ENCODE results near the gene ZNF423.

Gene ZNF423

GRCh38 chr16:49554681-49555080, 301.2 kb downstream of the ZNF423 start:
- H3K27me3 ChIP-seq (ENCODE audit: control insufficient read depth in 1 of 2, insufficient read depth in 2 of 2, low read length in 2 of 2) = no peaks in the 10 kb centered on the region
- H3K27ac ChIP-seq (ENCODE audit: low read depth, low read length) = no peak overlapping the region
- H3K9me3 ChIP-seq (ENCODE audit: control insufficient read depth in 1 of 2, low read length in 2 of 2) = no peaks in the 10 kb centered on the region
- no peak overlapping the region for H3K9ac ChIP-seq (ENCODE audit: low read depth in 1 of 2, low read length in 2 of 2)
- H3K4me1 ChIP-seq (ENCODE audit: control insufficient read depth in 1 of 2, insufficient read depth in 2 of 2, low read length in 2 of 2) = no peaks in the 10 kb centered on the region
- no peak overlapping the region for H3K4me3 ChIP-seq (ENCODE audit: low read depth in 1 of 2, low read length in 2 of 2)
- H3K36me3 ChIP-seq (ENCODE audit: control insufficient read depth in 1 of 2, insufficient read depth in 2 of 2, low read length in 2 of 2) = no peaks in the 10 kb centered on the region

GRCh38 chr16:49552313-49552928, 303.5 kb downstream of the ZNF423 start:
- no peaks in the 10 kb centered on the region for H3K36me3 ChIP-seq (ENCODE audit: control insufficient read depth in 1 of 2, insufficient read depth in 2 of 2, low read length in 2 of 2)
- no peak overlapping the region for H3K4me3 ChIP-seq (ENCODE audit: low read depth in 1 of 2, low read length in 2 of 2)
- H3K9ac ChIP-seq (ENCODE audit: low read depth in 1 of 2, low read length in 2 of 2) = no peak overlapping the region
- peaks cover 0 to 3% of the 10 kb centered on the region in 2 donors for H3K27me3 ChIP-seq (ENCODE audit: control insufficient read depth in 1 of 2, insufficient read depth in 2 of 2, low read length in 2 of 2)
- no peak overlapping the region for H3K27ac ChIP-seq (ENCODE audit: low read depth, low read length)
- no peaks in the 10 kb centered on the region for H3K9me3 ChIP-seq (ENCODE audit: control insufficient read depth in 1 of 2, low read length in 2 of 2)
- no peaks in the 10 kb centered on the region for H3K4me1 ChIP-seq (ENCODE audit: control insufficient read depth in 1 of 2, insufficient read depth in 2 of 2, low read length in 2 of 2)

GRCh38 chr16:49550666-49551065, 305.2 kb downstream of the ZNF423 start:
- Histone ChIP-seq H3K4me1 (ENCODE audit: control insufficient read depth in 1 of 2, insufficient read depth in 2 of 2, low read length in 2 of 2) (no peaks in the 10 kb centered on the region), H3K27me3 (ENCODE audit: control insufficient read depth in 1 of 2, insufficient read depth in 2 of 2, low read length in 2 of 2) (peaks cover 0 to 3% of the 10 kb centered on the region in 2 donors), H3K4me3 (ENCODE audit: low read depth in 1 of 2, low read length in 2 of 2) (no peak overlapping the region), H3K9ac (ENCODE audit: low read depth in 1 of 2, low read length in 2 of 2) (no peak overlapping the region), H3K9me3 (ENCODE audit: control insufficient read depth in 1 of 2, low read length in 2 of 2) (no peaks in the 10 kb centered on the region), H3K27ac (ENCODE audit: low read depth, low read length) (no peak overlapping the region), H3K36me3 (ENCODE audit: control insufficient read depth in 1 of 2, insufficient read depth in 2 of 2, low read length in 2 of 2) (no peaks in the 10 kb centered on the region)

- Histone ChIP-seq H3K4me1 (ENCODE audit: control insufficient read depth in 1 of 2, insufficient read depth in 2 of 2, low read length in 2 of 2) (no peaks in the 10 kb centered on the region), H3K9ac (ENCODE audit: low read depth in 1 of 2, low read length in 2 of 2) (no peak overlapping the region), H3K27ac (ENCODE audit: low read depth, low read length) (no peak overlapping the region), H3K27me3 (ENCODE audit: control insufficient read depth in 1 of 2, insufficient read depth in 2 of 2, low read length in 2 of 2) (peaks cover 0 to 3% of the 10 kb centered on the region in 2 donors), H3K36me3 (ENCODE audit: control insufficient read depth in 1 of 2, insufficient read depth in 2 of 2, low read length in 2 of 2) (no peaks in the 10 kb centered on the region), H3K4me3 (ENCODE audit: low read depth in 1 of 2, low read length in 2 of 2) (no peak overlapping the region), H3K9me3 (ENCODE audit: control insufficient read depth in 1 of 2, low read length in 2 of 2) (no peaks in the 10 kb centered on the region)
Observed at GRCh38 chr16:49550140-49550539, 305.8 kb downstream of the ZNF423 start.

GRCh38 chr16:49548325-49548970, 307.5 kb downstream of the ZNF423 start:
- Histone ChIP-seq H3K36me3 (ENCODE audit: control insufficient read depth in 1 of 2, insufficient read depth in 2 of 2, low read length in 2 of 2) (no peaks in the 10 kb centered on the region), H3K27me3 (ENCODE audit: control insufficient read depth in 1 of 2, insufficient read depth in 2 of 2, low read length in 2 of 2) (peaks cover 0 to 3% of the 10 kb centered on the region in 2 donors), H3K9me3 (ENCODE audit: control insufficient read depth in 1 of 2, low read length in 2 of 2) (no peaks in the 10 kb centered on the region), H3K27ac (ENCODE audit: low read depth, low read length) (no peak overlapping the region), H3K4me3 (ENCODE audit: low read depth in 1 of 2, low read length in 2 of 2) (no peak overlapping the region), H3K9ac (ENCODE audit: low read depth in 1 of 2, low read length in 2 of 2) (no peak overlapping the region), H3K4me1 (ENCODE audit: control insufficient read depth in 1 of 2, insufficient read depth in 2 of 2, low read length in 2 of 2) (no peaks in the 10 kb centered on the region)

- no peak overlapping the region for H3K9ac ChIP-seq (ENCODE audit: low read depth in 1 of 2, low read length in 2 of 2)
- H3K27me3 ChIP-seq (ENCODE audit: control insufficient read depth in 1 of 2, insufficient read depth in 2 of 2, low read length in 2 of 2) = peaks cover 0 to 3% of the 10 kb centered on the region in 2 donors
- no peak overlapping the region for H3K4me3 ChIP-seq (ENCODE audit: low read depth in 1 of 2, low read length in 2 of 2)
- H3K9me3 ChIP-seq (ENCODE audit: control insufficient read depth in 1 of 2, low read length in 2 of 2) = no peaks in the 10 kb centered on the region
- H3K4me1 ChIP-seq (ENCODE audit: control insufficient read depth in 1 of 2, insufficient read depth in 2 of 2, low read length in 2 of 2) = no peaks in the 10 kb centered on the region
- no peak overlapping the region for H3K27ac ChIP-seq (ENCODE audit: low read depth, low read length)
- no peaks in the 10 kb centered on the region for H3K36me3 ChIP-seq (ENCODE audit: control insufficient read depth in 1 of 2, insufficient read depth in 2 of 2, low read length in 2 of 2)
Observed at GRCh38 chr16:49547448-49547847, 308.5 kb downstream of the ZNF423 start.

GRCh38 chr16:49546735-49547134, 309.2 kb downstream of the ZNF423 start:
- Histone ChIP-seq H3K4me3 (ENCODE audit: low read depth in 1 of 2, low read length in 2 of 2) (no peak overlapping the region), H3K9ac (ENCODE audit: low read depth in 1 of 2, low read length in 2 of 2) (no peak overlapping the region), H3K27me3 (ENCODE audit: control insufficient read depth in 1 of 2, insufficient read depth in 2 of 2, low read length in 2 of 2) (peaks cover 0 to 3% of the 10 kb centered on the region in 2 donors), H3K9me3 (ENCODE audit: control insufficient read depth in 1 of 2, low read length in 2 of 2) (no peaks in the 10 kb centered on the region), H3K4me1 (ENCODE audit: control insufficient read depth in 1 of 2, insufficient read depth in 2 of 2, low read length in 2 of 2) (no peaks in the 10 kb centered on the region), H3K36me3 (ENCODE audit: control insufficient read depth in 1 of 2, insufficient read depth in 2 of 2, low read length in 2 of 2) (no peaks in the 10 kb centered on the region), H3K27ac (ENCODE audit: low read depth, low read length) (no peak overlapping the region)

- Histone ChIP-seq H3K9me3 (ENCODE audit: control insufficient read depth in 1 of 2, low read length in 2 of 2) (no peaks in the 10 kb centered on the region), H3K4me3 (ENCODE audit: low read depth in 1 of 2, low read length in 2 of 2) (no peak overlapping the region), H3K27ac (ENCODE audit: low read depth, low read length) (no peak overlapping the region), H3K4me1 (ENCODE audit: control insufficient read depth in 1 of 2, insufficient read depth in 2 of 2, low read length in 2 of 2) (no peaks in the 10 kb centered on the region), H3K27me3 (ENCODE audit: control insufficient read depth in 1 of 2, insufficient read depth in 2 of 2, low read length in 2 of 2) (peaks cover 0 to 3% of the 10 kb centered on the region in 2 donors), H3K9ac (ENCODE audit: low read depth in 1 of 2, low read length in 2 of 2) (no peak overlapping the region), H3K36me3 (ENCODE audit: control insufficient read depth in 1 of 2, insufficient read depth in 2 of 2, low read length in 2 of 2) (no peaks in the 10 kb centered on the region)
Observed at GRCh38 chr16:49545741-49546448, 310.0 kb downstream of the ZNF423 start.

GRCh38 chr16:49545243-49545642, 310.7 kb downstream of the ZNF423 start:
- Histone ChIP-seq H3K4me3 (ENCODE audit: low read depth in 1 of 2, low read length in 2 of 2) (no peak overlapping the region), H3K9ac (ENCODE audit: low read depth in 1 of 2, low read length in 2 of 2) (no peak overlapping the region), H3K27ac (ENCODE audit: low read depth, low read length) (no peak overlapping the region), H3K9me3 (ENCODE audit: control insufficient read depth in 1 of 2, low read length in 2 of 2) (no peaks in the 10 kb centered on the region), H3K27me3 (ENCODE audit: control insufficient read depth in 1 of 2, insufficient read depth in 2 of 2, low read length in 2 of 2) (peaks cover 0 to 3% of the 10 kb centered on the region in 2 donors), H3K36me3 (ENCODE audit: control insufficient read depth in 1 of 2, insufficient read depth in 2 of 2, low read length in 2 of 2) (no peaks in the 10 kb centered on the region), H3K4me1 (ENCODE audit: control insufficient read depth in 1 of 2, insufficient read depth in 2 of 2, low read length in 2 of 2) (no peaks in the 10 kb centered on the region)

- Histone ChIP-seq H3K9me3 (ENCODE audit: control insufficient read depth in 1 of 2, low read length in 2 of 2) (no peaks in the 10 kb centered on the region), H3K27me3 (ENCODE audit: control insufficient read depth in 1 of 2, insufficient read depth in 2 of 2, low read length in 2 of 2) (peaks cover 0 to 3% of the 10 kb centered on the region in 2 donors), H3K4me1 (ENCODE audit: control insufficient read depth in 1 of 2, insufficient read depth in 2 of 2, low read length in 2 of 2) (no peaks in the 10 kb centered on the region), H3K4me3 (ENCODE audit: low read depth in 1 of 2, low read length in 2 of 2) (no peak overlapping the region), H3K9ac (ENCODE audit: low read depth in 1 of 2, low read length in 2 of 2) (no peak overlapping the region), H3K36me3 (ENCODE audit: control insufficient read depth in 1 of 2, insufficient read depth in 2 of 2, low read length in 2 of 2) (no peaks in the 10 kb centered on the region), H3K27ac (ENCODE audit: low read depth, low read length) (no peak overlapping the region)
Observed at GRCh38 chr16:49544828-49545227, 311.1 kb downstream of the ZNF423 start.
